A204.1 (cell line): ENCODE data around the gene PLB1.
"Not testable (repeated sequence)": the region's sequence is repeated elsewhere in the genome, so short reads cannot be mapped to it uniquely, and the experiment has no call there.

ENCODE experiments used
- FAIRE-seq: peaks from 2 replicates; lab custom pipeline; 2012; peaks lifted over from hg19 to GRCh38; lab: Jason Lieb, UNC

Gene PLB1

DNA sequence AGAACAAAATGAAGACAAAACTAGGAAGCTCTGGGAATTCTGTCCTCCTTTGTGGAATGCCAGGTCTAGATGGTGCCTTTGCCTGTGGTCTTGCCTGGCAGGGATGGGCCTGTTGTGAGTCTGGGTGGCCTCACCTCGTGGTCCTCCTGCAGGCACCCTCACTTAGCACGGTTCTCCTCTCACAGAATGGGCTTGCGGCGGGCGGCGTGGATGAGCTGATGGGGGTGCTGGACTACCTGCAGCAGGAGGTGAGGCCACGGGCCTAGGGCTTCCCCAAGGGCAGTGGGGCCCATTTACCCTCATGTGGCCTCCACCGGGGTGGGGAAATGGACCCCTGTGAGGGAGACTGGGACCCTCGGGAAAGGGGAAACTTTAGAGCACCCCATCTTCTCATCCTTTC, 42.3 kb downstream of the PLB1 start:
- FAIRE-seq, result no peak

DNA sequence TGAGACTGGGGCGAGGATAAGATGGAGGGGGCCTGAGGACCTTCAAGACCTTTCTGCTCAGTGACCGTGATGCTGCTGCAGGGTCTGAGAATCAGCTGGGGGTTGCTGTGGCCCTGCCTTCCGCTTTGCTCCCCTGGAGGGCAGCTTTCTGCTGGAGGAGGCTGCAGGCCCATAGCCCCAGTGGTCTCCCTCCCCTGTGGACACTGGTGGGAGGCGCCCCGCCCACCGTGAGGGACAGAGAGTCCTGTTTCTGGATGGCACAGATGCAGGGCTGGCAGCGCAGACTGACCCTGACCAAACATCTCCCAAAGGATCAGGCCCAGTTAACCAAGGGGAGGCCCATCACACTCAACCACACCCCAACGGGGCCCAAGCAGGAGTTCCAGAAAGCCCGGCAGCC, 42.8 kb downstream of the PLB1 start:
- FAIRE-seq, result no peak

DNA sequence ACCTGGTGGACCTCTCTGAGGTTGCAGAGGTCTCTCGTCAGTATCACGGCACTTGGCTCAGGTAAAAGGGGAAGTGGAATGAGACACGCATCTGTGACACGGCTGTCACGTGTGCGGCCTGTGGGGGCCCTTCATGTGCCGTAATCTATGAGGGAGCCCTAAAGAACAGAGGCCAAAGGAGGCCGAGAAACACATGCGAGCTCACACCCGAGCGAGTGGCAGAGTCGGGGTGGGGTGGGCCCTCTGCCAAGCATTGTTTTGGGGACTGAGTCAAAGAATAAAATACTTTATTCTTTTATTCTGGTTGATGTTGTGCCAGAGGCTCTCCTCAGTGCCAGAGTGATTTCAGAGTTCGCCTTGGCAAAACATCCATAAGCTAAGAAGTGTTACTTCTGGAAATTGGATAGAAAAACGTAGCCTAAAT, 43.3 kb downstream of the PLB1 start:
- no peak for FAIRE-seq

DNA sequence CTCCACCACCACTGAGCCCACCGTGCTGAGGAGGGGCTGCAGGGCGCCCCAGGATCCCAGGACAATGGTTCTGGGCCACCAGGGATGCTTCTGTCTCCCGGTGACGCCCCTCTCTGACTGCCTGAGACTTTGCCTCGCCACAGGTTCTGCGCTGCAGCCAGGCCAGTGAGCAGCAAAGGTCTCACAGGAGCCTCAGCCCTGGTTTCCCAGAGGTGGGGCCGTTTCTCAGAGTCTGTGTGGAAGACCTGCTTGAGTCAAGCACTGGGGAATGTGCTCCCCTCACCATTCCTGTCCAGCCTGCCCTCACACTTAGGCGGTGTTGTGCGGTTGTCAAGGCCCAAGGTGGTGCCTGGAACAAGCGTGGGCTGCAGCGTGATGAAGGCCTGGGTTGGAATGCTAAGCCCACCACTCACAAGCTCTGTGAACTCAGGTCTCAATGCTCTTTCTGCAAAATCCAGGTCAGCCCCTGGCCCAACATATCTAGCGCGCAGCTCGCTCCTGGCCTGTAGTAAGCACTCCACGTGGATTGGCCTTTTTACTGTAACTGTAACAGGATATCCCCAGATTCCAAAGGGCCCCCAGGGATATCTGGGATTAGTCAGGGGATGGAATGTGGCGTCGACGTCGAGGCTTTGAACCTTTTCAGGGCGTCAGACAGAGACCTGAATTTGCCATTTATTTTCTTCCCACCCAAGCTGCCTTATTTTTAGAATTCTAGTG, 47.6 kb downstream of the PLB1 start:
- no peak for FAIRE-seq

DNA sequence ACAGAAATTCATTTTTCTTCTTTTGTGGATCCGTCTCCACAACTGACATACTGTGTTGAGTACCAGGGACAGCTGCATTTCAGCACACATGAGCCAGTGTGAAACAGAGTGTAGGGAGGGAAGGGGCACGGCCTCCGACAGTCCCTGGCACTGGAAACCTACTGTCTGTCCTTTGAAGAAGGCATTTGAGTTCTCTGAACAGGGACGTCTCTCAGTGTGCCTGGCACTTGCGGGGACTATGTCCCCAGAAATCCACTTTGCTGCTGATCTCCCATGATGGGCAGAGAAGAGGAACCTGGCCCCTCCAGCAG, 48.1 kb downstream of the PLB1 start:
- FAIRE-seq, result no peak

DNA sequence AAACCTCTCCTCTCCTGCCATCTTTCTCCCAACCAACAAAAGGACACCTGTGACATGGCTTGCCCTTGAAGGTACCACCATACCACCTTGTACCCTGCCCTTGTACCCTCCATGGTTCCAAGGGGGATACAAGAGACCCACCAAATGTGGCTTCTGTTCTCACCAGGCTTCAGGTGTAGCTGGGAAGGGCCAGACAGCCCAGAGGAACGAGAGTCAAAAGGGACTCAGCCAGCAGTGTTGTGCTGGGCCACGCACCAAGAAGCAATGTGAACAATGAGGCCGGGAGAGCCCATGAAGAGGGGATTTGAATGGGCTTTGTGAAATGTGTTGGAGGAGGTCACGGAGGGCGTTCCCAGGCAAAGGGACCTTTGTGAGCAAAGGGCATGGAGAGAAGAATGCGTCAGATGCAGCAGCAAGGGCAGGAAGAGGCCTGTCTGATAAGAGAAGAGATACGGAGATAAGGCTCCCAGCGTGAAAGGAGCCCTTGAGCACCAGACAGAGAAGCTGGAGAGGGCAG, 48.6 kb downstream of the PLB1 start:
- FAIRE-seq, result no peak

DNA sequence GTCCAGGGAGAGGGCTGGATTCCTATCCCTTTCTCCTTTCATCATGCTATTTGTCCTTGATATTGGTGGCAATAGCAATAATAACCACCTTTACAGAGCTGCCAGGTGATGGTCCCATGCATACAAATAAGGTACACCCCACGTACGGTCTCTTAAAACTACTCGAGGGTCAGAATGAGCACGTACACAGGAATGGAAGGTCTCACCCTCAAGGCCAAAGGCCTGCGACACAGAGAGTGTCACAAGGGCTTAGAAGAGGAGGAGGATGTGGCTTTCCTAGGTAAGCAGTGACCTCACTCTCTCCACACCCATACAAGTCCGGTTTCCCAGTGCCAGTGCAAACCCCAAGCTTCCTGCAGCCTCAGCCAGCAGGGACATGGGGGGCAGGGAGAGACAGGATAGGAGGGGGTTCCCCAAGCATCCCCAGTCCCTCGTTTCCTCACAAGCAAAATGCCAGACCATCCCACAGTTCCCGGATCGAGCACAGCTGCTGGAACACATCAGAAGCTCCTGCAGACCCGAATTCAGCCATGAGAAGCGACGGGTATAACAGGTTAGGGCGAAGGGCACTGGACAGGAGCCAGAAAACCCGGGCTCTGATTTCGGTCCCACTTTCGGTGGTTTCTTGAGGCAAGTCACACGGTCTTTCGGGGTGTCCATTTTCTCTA, 49.2 kb downstream of the PLB1 start:
- FAIRE-seq, result no peak

DNA sequence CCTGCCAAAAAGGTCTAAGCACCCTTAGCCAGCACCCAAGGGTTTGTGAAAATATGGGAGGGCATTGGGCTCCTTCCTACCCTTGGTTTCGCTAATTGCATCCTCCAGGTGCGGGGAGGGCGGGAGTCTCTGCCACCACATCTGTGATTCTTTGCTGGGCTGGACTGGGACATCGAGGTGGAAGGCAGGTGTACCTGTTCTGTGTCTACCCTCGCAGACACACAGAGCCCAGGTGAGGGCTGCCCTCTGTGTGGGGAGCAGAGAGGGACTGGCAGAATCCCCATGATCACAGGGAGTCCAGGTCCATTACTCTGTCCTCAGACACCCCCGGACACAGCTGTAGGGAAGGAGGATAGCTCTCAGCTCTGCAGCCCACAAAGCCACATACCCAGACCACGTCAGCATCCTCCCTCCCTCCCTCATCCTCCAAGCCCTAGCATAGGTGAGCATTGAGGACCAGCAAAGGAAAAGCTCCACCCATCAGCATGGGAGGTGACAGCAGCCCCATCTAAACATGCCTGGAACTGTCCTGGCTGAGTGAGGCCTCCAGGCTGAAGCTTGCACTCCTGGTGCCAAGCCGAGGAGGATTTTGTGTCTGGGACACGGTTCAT, 49.8 kb downstream of the PLB1 start:
- no peak for FAIRE-seq

DNA sequence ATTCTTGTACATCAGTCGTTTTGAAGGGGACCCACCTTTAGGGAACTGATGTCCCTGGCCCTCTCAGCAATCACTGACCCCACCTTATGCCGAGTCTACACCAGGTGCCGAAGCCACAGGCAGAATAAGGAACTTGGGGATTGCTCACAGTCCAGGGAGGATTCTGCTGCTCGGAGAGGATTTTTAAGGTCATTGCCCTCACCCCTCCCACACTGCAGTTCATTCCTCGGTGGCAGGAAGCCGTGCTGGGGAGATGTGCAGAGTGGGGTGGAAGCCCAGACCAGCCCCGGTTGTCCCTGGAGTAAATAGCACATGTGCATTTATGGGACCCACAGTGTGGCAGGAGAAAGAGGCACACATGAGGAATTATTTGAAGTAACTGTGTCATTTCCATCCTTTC, 50.4 kb downstream of the PLB1 start:
- no peak for FAIRE-seq

DNA sequence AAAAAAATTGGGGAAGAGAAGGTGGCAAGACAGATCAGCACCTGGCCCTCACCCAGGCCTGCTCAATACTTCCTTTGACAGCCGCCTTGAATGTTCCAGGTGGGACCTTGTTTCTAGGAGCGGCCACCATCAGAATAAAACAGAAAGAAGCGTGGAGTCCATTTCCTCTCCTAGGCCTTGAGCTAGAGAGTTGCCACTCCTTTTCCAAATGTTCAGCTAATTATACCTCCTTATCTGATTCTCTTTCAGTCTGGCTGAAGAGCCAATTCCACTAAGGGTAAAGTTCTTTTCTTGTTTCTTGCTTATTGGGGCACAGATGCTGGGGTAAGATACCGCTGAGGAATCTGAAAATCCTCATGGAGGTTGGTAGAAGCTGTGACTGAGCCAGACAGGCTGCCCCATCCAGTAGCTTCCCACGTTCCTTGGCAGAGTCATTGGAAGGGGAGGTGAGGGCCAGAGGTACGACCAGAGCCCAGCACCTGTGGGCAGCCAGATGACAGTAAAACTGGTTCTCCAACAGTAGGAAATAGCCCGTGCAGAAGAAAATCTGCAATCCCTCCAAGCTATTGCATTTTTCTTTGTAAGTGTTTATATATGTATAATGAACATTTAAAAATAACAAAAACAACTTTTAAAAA, 51.5 kb downstream of the PLB1 start:
- no peak for FAIRE-seq

DNA sequence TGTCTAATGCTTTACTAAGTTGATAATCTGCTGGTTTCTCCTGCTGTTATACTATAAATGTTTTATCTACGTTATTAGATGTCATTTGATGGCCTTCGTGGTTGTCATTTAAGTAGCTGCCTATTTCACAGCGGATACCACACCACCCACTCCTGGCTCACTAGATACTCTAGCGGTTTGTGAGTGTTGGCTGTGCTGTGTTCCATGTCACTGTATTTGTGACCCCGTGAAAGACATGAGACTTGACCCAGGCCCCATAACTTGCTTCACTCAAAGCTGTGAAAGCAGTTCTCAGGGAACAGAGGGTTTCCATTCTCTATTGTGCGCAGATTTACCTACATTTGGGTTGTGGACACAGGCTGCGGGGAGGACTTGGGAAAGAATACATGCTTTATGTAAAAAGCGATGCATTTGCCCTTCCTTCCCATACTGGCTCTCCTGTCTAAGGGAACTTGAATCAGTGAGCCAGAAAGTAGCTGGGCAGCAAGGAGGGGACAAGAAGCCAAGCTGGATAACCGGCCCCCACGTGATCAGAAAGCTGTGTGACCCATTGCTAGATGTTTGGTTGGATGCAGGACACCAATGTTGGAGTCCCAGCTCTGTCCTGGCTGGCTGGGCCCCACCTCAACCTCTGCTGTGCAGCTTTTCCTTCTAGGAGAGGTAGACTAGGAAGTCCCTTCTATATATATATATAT, 52.2 kb downstream of the PLB1 start:
- FAIRE-seq, result no peak

DNA sequence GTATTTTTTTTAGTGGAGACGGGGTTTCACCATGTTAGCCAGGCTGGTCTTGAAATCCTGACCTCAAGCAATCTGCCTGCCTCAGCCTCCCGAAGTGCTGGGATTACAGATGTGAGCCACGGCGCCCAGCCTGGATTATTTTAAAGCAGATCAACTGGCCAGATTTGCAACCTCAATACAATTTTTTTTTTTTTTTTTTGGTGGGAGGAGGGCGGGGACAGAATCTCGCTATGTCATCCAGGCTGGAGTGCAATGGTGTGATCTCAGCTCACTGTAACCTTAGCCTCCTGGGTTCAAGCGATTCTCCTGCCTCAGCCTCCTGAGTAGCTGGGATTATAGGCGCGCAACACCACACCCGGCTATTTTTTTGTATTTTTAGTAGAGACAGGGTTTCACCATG, 54.5 kb downstream of the PLB1 start:
- FAIRE-seq, result not testable (repeated sequence)

DNA sequence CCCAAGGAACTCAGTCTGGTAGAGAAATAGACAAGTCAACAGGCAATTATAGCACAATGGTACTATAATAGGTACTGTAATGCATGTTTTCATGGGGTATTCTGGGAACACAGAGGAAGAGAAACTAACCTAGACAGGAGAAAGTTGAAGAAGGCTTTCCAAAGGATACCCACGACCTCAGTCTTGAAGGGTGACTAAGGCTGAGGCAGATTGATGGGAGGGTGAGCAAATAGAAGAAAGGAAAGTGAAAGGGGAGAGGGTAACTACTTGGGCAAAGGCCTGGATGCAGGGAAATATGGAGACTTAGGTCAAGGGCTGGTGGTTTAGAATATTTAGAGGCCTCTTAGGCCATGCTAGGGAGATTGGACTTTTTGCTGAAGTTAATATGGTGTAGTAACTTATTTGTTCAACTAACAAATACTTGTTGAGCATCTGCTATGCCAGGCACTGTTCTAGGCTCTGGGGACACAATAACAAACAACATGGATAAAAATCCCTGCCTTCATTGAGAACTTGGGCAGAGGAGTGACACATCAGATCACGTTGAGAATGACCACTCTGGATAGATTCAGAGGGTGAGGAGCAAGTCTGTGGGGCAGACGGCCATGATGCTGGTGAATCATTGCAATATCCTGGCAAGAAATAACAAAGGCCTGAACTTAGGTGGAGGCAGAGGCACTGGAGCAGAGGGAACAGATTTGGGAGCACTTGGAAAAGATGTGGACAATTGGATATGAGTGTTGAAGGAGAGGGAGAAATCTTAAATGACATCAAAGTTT, 56.4 kb downstream of the PLB1 start:
- no peak for FAIRE-seq

DNA sequence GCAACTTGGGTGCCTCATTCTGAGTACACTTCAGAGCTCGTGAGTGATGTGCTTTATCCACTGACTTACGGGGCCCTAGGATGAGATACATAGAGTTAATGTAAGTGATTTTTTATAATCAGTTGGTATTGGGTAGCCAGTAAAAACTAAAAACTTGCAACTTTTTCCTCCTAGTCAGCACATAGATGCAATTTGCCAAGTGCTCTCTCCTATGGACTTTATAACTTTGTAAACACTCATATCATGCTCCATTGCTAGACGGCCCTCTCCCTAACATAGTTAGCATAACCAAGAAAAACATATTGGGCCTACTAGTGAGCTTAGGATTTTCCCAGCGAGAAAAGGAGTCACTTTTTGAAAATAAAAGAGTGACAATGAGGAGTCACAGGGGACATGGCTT, 60.4 kb downstream of the PLB1 start:
- FAIRE-seq, result no peak

DNA sequence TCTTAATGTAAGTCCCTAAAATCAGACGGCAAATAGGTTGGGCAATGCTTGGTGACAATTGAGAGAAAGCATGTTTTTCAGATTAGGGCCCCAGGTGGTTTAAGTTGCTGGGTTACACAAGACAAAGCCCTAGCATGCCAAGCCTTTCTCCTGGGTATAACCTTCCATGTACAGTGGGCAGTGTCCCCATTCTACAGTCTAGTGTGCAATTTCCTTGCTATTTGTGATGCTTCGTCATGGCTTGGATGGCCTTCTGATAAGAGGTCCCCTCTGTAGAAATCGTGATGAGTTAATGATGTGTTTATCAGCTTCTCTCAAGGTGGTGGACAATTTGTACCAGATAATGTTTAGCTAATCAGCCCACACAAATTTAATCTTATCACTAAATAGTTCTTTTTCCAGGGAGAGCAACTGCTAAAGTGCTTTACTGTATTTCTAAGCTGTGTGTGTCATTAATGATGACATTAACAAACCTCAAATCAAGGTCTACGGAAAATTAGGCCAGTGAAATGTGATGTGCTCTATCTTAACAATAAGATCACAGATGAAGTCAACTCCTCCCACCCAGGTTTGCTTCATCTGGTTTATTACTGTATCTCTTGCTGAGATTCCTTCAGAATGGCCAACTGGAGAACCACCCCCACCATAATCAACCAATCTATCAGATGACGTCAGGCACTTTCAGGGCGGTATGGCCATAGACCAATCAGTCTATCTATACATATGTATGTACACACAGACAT, 61.7 kb downstream of the PLB1 start:
- FAIRE-seq, result no peak

DNA sequence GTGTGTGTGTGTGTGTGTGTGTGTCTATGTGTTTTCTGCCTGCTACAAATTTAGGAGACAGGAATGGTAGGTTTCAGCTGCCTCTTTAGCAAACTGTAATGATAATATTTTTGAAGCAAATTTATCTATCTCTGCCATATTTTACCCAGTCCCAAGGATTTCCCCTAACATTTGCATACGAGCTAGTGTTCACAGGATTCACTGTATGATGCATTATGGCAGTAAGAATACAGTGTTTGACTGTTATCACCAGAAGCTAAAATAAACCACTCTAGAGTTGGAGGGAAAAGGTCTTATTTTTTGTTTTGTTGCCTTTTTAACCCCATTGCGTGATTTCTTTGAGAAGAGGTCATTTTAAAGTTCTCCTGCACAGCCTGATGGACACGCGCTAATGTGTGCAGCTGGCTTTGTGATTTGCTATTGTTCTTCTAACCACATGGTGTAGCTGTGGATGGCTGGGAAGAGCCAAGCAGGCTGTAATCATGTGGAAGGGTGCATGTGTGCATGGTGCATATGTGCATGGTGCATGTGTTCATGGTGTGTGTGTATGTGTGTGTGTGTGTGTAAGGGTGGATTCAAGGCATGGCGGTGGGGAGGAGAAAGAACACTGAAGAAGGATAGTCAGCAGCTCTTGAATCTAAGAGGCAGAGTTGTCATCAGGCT, 62.4 kb downstream of the PLB1 start:
- no peak for FAIRE-seq

DNA sequence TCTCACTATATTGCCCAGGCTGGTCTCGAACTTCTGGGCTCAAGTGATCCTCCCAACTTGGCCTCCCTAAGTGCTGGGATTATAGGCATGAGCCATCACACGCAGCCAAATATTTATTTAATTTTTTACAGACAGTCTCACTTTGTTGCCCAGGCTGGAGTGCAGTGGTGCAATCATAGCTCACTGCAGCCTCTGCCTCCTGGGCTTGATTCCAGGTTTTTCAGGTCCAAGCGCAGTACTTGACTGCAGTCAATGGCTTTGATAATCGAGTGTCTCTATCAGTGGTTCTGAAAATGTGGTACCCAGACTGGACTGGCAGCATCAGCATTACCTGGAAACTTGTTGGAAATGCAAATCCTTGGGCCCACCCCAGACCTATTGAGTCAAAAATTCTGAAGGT, 63.1 kb downstream of the PLB1 start:
- no peak for FAIRE-seq

DNA sequence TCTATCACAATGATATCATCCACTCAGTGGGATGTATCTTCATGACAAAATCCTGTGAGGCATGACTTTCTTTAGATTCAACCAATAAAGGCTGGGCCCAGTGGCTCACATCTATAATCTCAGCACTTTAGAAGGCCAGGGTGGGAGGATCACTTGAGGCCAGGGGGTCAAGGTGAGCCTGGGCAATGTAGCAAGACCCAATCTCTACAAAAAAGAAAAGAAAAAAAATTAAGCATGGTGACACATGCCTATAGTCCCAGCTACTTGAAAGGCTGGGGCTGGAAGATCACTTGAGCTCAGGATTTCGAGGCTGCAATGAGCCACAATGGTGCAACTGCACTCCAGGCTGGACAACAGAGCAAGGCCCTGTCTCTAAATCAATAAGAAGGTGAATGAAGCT, 68.0 kb downstream of the PLB1 start:
- no peak for FAIRE-seq

DNA sequence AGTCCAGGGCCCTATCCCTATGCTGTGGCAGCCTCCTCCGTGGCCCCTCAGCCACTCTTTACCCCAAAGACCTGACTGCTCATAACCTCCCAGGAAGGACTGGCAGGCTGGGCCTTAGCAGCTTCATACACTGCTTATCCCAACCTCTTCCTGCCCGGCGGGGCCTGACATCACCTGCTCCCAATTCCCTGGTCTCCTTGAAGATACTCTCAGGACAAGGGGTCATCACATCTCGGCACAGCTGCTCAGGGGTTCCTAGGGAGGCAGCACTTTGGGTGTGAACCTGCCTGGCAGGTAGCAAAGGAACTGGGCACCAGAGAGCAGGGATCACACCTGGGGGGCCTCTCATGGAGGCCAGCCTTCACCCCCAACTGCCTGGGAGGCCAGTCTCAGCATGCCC, 68.5 kb downstream of the PLB1 start:
- FAIRE-seq, result no peak

DNA sequence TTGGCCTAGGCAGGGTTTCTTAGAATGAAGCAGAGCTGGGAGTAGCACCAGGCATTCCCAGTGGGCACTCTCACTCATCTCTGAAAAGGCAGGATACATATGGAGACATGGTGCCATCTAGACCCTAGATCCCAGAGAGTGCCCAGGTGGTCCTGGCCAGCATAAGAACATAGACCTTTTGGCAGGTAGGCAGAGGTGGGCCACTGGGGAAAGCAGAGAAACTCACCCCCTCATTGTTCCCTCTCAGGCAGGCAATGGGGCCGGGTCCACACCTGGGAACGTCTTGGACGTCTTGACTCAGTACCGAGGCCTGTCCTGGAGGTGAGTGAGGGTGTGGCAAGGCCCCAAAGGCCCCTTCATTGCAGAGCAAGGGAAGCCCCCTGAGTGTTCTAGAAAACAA, 69.2 kb downstream of the PLB1 start:
- no peak for FAIRE-seq
